ENCODE measurements around the gene AP3S2. TPM values are rescaled to one million over a fixed set of nuclear protein-coding genes. Genes with fewer than 3 reads are reported as not detected.
A peak's percentile ranks its signal among the peaks of the same experiment; 100 is the strongest.

Gene AP3S2
- total and polyA plus RNA-seq, 2 of the 13 experiments (the other 11 are each of a cell fraction or from before 2014, with no cell fraction given): 17.6 to 44.4 TPM

GRCh38 chr15:89809093-89809786, 84.6 kb downstream of the AP3S2 start (continued):
- peak; percentile 70 for TF ChIP-seq NR2F6 (IDR thresholded peaks at IDR 0.05)
- TF ChIP-seq NR2F6 (CRISPR knock-in tag; IDR thresholded peaks at IDR 0.05): peak; percentile 71
- peak; percentile 42; the same call in 1 of the 2 replicates for TF ChIP-seq ZZZ3 (CRISPR knock-in tag; IDR thresholded peaks at IDR 0.05; ENCODE audit: borderline replicate concordance)
- peak; percentile 46; the same call in 1 of the 2 replicates for TF ChIP-seq GATA4 (IDR thresholded peaks at IDR 0.05; ENCODE audit: borderline replicate concordance, low read depth)
- TF ChIP-seq ZNF430 (CRISPR knock-in tag; IDR thresholded peaks at IDR 0.05): peak; percentile 84; the same call in 1 of the 2 replicates
- TF ChIP-seq KAT7 (CRISPR knock-in tag; IDR thresholded peaks at IDR 0.05; ENCODE audit: borderline replicate concordance): 0 out of 2 replicates have a peak, but pooled peaks have one; percentile 9
- no peak for TF ChIP-seq ZNF235 (CRISPR knock-in tag; IDR thresholded peaks at IDR 0.05; ENCODE audit: borderline replicate concordance)
- peak; percentile 77 for TF ChIP-seq CREM (IDR thresholded peaks at IDR 0.05)
- TF ChIP-seq CREM (CRISPR knock-in tag; IDR thresholded peaks at IDR 0.05): no peak
- TF ChIP-seq FOXA3 (CRISPR knock-in tag; IDR thresholded peaks at IDR 0.05): peak; percentile 90
- TF ChIP-seq HNF1B (CRISPR knock-in tag; IDR thresholded peaks at IDR 0.05): peak; percentile 29; the same call in 1 of the 2 replicates
- peak; percentile 86 for TF ChIP-seq NCOA2 (CRISPR knock-in tag; IDR thresholded peaks at IDR 0.05)
- TF ChIP-seq POLR2G (IDR thresholded peaks at IDR 0.05; ENCODE audit: low read depth, low read length): peak; percentile 63
- no peak for TF ChIP-seq NCOA1 (CRISPR knock-in tag; IDR thresholded peaks at IDR 0.05)
- TF ChIP-seq ZSCAN29 (CRISPR knock-in tag; conservative IDR thresholded peaks at IDR 0.05): 0 out of 2 replicates have a peak, but pooled peaks have one; percentile 62
- TF ChIP-seq HMG20A (CRISPR knock-in tag; IDR thresholded peaks at IDR 0.05; ENCODE audit: borderline replicate concordance): peak; percentile 56; the same call in 1 of the 2 replicates
- TF ChIP-seq ZNF547 (CRISPR knock-in tag; IDR thresholded peaks at IDR 0.05): peak; percentile 22; the same call in 1 of the 2 replicates
- no peak for TF ChIP-seq ZNF839 (CRISPR knock-in tag; IDR thresholded peaks at IDR 0.05; ENCODE audit: borderline replicate concordance)
- 0 out of 2 replicates have a peak, but pooled peaks have one; percentile 68 for TF ChIP-seq FOXC1 (CRISPR knock-in tag; IDR thresholded peaks at IDR 0.05; ENCODE audit: borderline replicate concordance)
- TF ChIP-seq SMARCE1 (IDR thresholded peaks at IDR 0.05; ENCODE audit: borderline replicate concordance): no peak
- TF ChIP-seq ZIK1 (CRISPR knock-in tag; IDR thresholded peaks at IDR 0.05; ENCODE audit: borderline replicate concordance, low read depth): no peak
- peak; percentile 75; the same call in 1 of the 2 replicates for TF ChIP-seq ZNF746 (CRISPR knock-in tag; IDR thresholded peaks at IDR 0.05)
- peak; percentile 93 for TF ChIP-seq TBX2 (CRISPR knock-in tag; IDR thresholded peaks at IDR 0.05; ENCODE audit: borderline replicate concordance)
- TF ChIP-seq MEF2D (CRISPR knock-in tag; IDR thresholded peaks at IDR 0.05): peak; percentile 78
- no peak for TF ChIP-seq IKZF1 (IDR thresholded peaks at IDR 0.05)
- no peak for TF ChIP-seq BRF2 (CRISPR knock-in tag; IDR thresholded peaks at IDR 0.05)
- TF ChIP-seq SUZ12 (IDR thresholded peaks at IDR 0.05; ENCODE audit: low read depth, low read length): no peak
- no peak; the same call in 1 of the 2 replicates for TF ChIP-seq NFYB (CRISPR knock-in tag; IDR thresholded peaks at IDR 0.05)
- peak; percentile 68; the same call in 1 of the 2 replicates for TF ChIP-seq GLI4 (CRISPR knock-in tag; IDR thresholded peaks at IDR 0.05; ENCODE audit: borderline replicate concordance)
- peak; percentile 59; the same call in 1 of the 2 replicates for TF ChIP-seq ZNF256 (CRISPR knock-in tag; conservative IDR thresholded peaks at IDR 0.05)
- peak; percentile 74; the same call in 1 of the 2 replicates for TF ChIP-seq ZNF564 (CRISPR knock-in tag; IDR thresholded peaks at IDR 0.05)
- peak; percentile 29; the same call in 1 of the 2 replicates for TF ChIP-seq TAF1 (CRISPR knock-in tag; IDR thresholded peaks at IDR 0.05)

Measured in HepG2 (cell line).